ENCODE data around the gene CYBC1. TPM values are rescaled to one million over a fixed set of nuclear protein-coding genes. Genes with fewer than 3 reads are reported as not detected.

The CYBC1 gene
- polyA plus RNA-seq, 2 of the 4 experiments (the other 2 are of a cell fraction) = 81.8 to 86.5 TPM

GRCh38 chr17:82434216-82434565 lies 16.4 kb downstream of the CYBC1 start:
- ATAC-seq = no peak
- POLR2A ChIA-PET = no interaction called here

GRCh38 chr17:82433560-82434215 lies 16.9 kb downstream of the CYBC1 start:
- ATAC-seq = no peak
- WGBS (ENCODE audit: missing lambda C conversion rate) = 88% methylated on average over 31 of the region's 32 CpGs
- POLR2A ChIA-PET = no interaction called here

More at GRCh38 chr17:82434216-82434565, 16.4 kb downstream of the CYBC1 start:
- Histone ChIP-seq H3K4me3 (no peak overlapping the region), H3K27ac (no peak overlapping the region), H3K4me1 (no peaks in the 10 kb centered on the region), H3K9me3 (no peaks in the 10 kb centered on the region), H3K4me2 (no peak overlapping the region)
- no peak for TF ChIP-seq CHD2 (IDR thresholded peaks at IDR 0.05; ENCODE audit: low read length, partially characterized antibody)
- no peak for TF ChIP-seq HEYL (CRISPR knock-in tag; IDR thresholded peaks at IDR 0.05)
- no peak for TF ChIP-seq JUN (IDR thresholded peaks at IDR 0.05)
- no peak for TF ChIP-seq CTCF (IDR thresholded peaks at IDR 0.05)
- no peak for TF ChIP-seq ZC3H11A (IDR thresholded peaks at IDR 0.05)
- no peak for TF ChIP-seq ZSCAN20 (CRISPR knock-in tag; IDR thresholded peaks at IDR 0.05)
- no peak for TF ChIP-seq USF2 (IDR thresholded peaks at IDR 0.05)
- TF ChIP-seq POLR2AphosphoS2 (conservative IDR thresholded peaks at IDR 0.05; ENCODE audit: low read length) = no peak
- TF ChIP-seq JUNB (IDR thresholded peaks at IDR 0.05) = no peak
- TF ChIP-seq KDM5A (IDR thresholded peaks at IDR 0.05) = no peak
- no peak for TF ChIP-seq REST (IDR thresholded peaks at IDR 0.05)
- TF ChIP-seq NFE2L2 (conservative IDR thresholded peaks at IDR 0.05; ENCODE audit: low read length) = no peak
- DNase-seq (ENCODE audit: low read depth in 1 of 2, low spot score in 1 of 2) = no peak
- 71% methylated on average over 3 of the region's 3 CpGs for WGBS (ENCODE audit: missing lambda C conversion rate)
- CTCF ChIA-PET = interaction anchor here (0.8 to 4.9 kb wide), 3 partner anchors 10 to 68 kb away, joined by 3 to 21 read pairs (median 5); no protein-coding TSS in a partner anchor
- no peak for FAIRE-seq

More at GRCh38 chr17:82433560-82434215, 16.9 kb downstream of the CYBC1 start:
- no peak for DNase-seq (ENCODE audit: low read depth in 1 of 2, low spot score in 1 of 2)
- no peak for FAIRE-seq
- Histone ChIP-seq H3K4me1 (no peaks in the 10 kb centered on the region), H3K4me3 (no peak overlapping the region), H3K9me3 (no peaks in the 10 kb centered on the region), H3K4me2 (no peak overlapping the region), H3K27ac (no peak overlapping the region)
- no peak for TF ChIP-seq TP53 (CRISPR knock-in tag; IDR thresholded peaks at IDR 0.05)
- no peak for TF ChIP-seq CEBPB (IDR thresholded peaks at IDR 0.05)
- no peak for TF ChIP-seq ATOH8 (CRISPR knock-in tag; IDR thresholded peaks at IDR 0.05; ENCODE audit: low read depth)
- no peak for TF ChIP-seq CBX2 (IDR thresholded peaks at IDR 0.05; ENCODE audit: borderline replicate concordance, low read depth)
- no peak for TF ChIP-seq RAD21 (conservative IDR thresholded peaks at IDR 0.05 in 1 of 2, IDR thresholded peaks at IDR 0.05 in 1 of 2)
- TF ChIP-seq KDM5A (IDR thresholded peaks at IDR 0.05) = no peak
- no peak for TF ChIP-seq JUNB (IDR thresholded peaks at IDR 0.05)
- no peak for TF ChIP-seq CHD2 (IDR thresholded peaks at IDR 0.05; ENCODE audit: low read length, partially characterized antibody)
- no peak for TF ChIP-seq E2F6 (IDR thresholded peaks at IDR 0.05; ENCODE audit: borderline replicate concordance, low read depth)
- no peak for TF ChIP-seq RCOR1 (IDR thresholded peaks at IDR 0.05; ENCODE audit: low read depth, low read length)
- TF ChIP-seq ZC3H11A (IDR thresholded peaks at IDR 0.05) = no peak
- CTCF ChIA-PET = interaction anchor here (0.8 to 4.9 kb wide), 3 partner anchors 9 to 67 kb away, joined by 3 to 21 read pairs (median 5); no protein-coding TSS in a partner anchor
